Adrenal gland (tissue), 5 donors: ENCODE measurements around the gene SPEF1.

Experiments used
- POLR2A ChIP-seq, 2 donors: fragments of 450-650 bp; IDR thresholded peaks; one replicate each; pipeline ENCODE4 v1.6.1; 2017; ENCODE audit warnings: antibody characterized with exemption in 2 of 2, mild to moderate bottlenecking in 2 of 2, moderate library complexity in 1 of 2
- TF ChIP-seq, protein P1 (sequence below), 6 experiments: fragments of 450-650 bp in 4 of 6; fragments of 200-600 bp in 2 of 6; sonication (generic) in 1 of 6; IDR thresholded peaks; 1 replicate in 5 of 6; 2 replicates in 1 of 6; pipeline versions ENCODE4 v1.5.1 to v1.8.0; 2016 to 2021; ENCODE audit warnings: antibody characterized with exemption in 6 of 6, mild to moderate bottlenecking in 2 of 6, moderate library complexity in 1 of 6
- donor health status: DM: no; HTN: no; CAD: no.

GRCh38 chr20:3814928-3815495 is 33.8 kb upstream of the SPEF1 start:
- TF ChIP-seq POLR2A (IDR thresholded peaks at IDR 0.05) = no peak
- TF ChIP-seq, protein P1, sequence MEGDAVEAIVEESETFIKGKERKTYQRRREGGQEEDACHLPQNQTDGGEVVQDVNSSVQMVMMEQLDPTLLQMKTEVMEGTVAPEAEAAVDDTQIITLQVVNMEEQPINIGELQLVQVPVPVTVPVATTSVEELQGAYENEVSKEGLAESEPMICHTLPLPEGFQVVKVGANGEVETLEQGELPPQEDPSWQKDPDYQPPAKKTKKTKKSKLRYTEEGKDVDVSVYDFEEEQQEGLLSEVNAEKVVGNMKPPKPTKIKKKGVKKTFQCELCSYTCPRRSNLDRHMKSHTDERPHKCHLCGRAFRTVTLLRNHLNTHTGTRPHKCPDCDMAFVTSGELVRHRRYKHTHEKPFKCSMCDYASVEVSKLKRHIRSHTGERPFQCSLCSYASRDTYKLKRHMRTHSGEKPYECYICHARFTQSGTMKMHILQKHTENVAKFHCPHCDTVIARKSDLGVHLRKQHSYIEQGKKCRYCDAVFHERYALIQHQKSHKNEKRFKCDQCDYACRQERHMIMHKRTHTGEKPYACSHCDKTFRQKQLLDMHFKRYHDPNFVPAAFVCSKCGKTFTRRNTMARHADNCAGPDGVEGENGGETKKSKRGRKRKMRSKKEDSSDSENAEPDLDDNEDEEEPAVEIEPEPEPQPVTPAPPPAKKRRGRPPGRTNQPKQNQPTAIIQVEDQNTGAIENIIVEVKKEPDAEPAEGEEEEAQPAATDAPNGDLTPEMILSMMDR (IDR thresholded peaks at IDR 0.05) = no peak
